Prostate gland (tissue), 2 donors: ENCODE measurements around the gene NTRK2. TPM values are rescaled to one million over a fixed set of nuclear protein-coding genes. Genes with fewer than 3 reads are reported as not detected.

Experiments
- DNase-seq: peaks from one replicate; pipeline ENCODE4 v3.0.0-alpha.2; 2019; ENCODE audit warnings: low spot score
- H3K27ac ChIP-seq, 2 donors: fragments of 200-600 bp; sonication (generic); 2 replicates each; pipeline ENCODE4 v1.5.1; 2017 to 2019
- H3K27me3 ChIP-seq: fragments of 200-600 bp; sonication (generic); replicated peaks from 2 replicates; pipeline ENCODE4 v1.5.1; 2019; ENCODE audit not compliant: insufficient read depth
- H3K36me3 ChIP-seq, 2 donors: fragments of 200-600 bp; sonication (generic); 1 replicate in 1 of 2; 2 replicates in 1 of 2; pipeline versions ENCODE4 v1.5.1 to v1.8.1; 2017 to 2019
- H3K4me1 ChIP-seq: fragments of 200-600 bp; sonication (generic); replicated peaks from 2 replicates; pipeline ENCODE4 v1.5.1; 2019
- H3K4me3 ChIP-seq, 2 donors: fragments of 200-600 bp; sonication (generic); 2 replicates each; pipeline ENCODE4 v1.5.1; 2017 to 2019
- H3K9me3 ChIP-seq: fragments of 200-600 bp; sonication (generic); 2 replicates; pipeline ENCODE4 v1.5.1; 2017
- POLR2A ChIP-seq: fragments of 450-650 bp; IDR thresholded peaks from one replicate; pipeline ENCODE4 v1.6.1; 2016; ENCODE audit warnings: antibody characterized with exemption, mild to moderate bottlenecking
- POLR2AphosphoS5 ChIP-seq: sonication (generic); formaldehyde crosslinking; IDR thresholded peaks from one replicate; pipeline ENCODE4 v1.6.1; 2017; ENCODE audit warnings: antibody characterized with exemption
- WGBS: methylation state at CpG from one replicate; pipeline ENCODE4 v1.1.5; 2018; 5-methylcytosine and 5-hydroxymethylcytosine counted together
- intact Hi-C: fragments of 100-400 bp; cut with DNase I; formaldehyde crosslinking; loops from one replicate; pipeline ENCODE4 v1.14.2; 2022
- total RNA-seq, 2 donors: library from RNA; depleted of rRNA; stranded (reverse); fragments of >200 nt; gene quantifications; one replicate each; pipeline ENCODE4 v1.1.0, GENCODE V29; 2016
- TF ChIP-seq, protein P1 (sequence below), 4 experiments: fragments of 200-600 bp in 2 of 4; fragments of 450-650 bp in 2 of 4; sonication (generic) in 2 of 4; IDR thresholded peaks; 1 replicate in 3 of 4; 2 replicates in 1 of 4; pipeline ENCODE4 v1.5.1; 2016 to 2019; ENCODE audit warnings: antibody characterized with exemption in 4 of 4, mild to moderate bottlenecking in 2 of 4, moderate library complexity in 2 of 4

NTRK2 gene
- total RNA-seq, 2 donors from 2014 or later, result 2.3 to 11.1 TPM

DNA sequence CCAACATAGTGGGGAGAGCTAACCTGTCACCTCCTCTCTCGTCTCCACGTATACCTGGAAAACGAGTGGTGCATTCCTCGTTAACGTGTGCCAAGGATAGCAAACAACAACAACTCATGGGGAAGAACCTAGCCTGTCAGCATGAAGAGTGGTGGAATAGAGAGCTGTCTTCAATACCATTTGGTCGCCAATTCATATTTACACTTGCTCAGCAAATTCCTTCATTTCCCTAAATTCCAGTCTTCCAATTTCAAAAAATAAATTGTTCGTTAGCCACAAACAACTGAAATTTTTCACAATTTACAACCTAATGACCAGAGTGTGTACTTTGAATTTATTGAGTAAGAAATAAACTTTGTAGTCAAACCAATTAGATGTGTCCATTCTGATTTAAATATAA, 344.8 kb downstream of the NTRK2 start:
- no peak for DNase-seq
- intact Hi-C loops, result no loop called here
- H3K36me3 ChIP-seq, result no peaks in the 10 kb centered on the region
- H3K4me3 ChIP-seq, result no peak overlapping the region
- no peak overlapping the region for H3K27ac ChIP-seq
- no peaks in the 10 kb centered on the region for H3K9me3 ChIP-seq
- H3K27me3 ChIP-seq, result no peaks in the 10 kb centered on the region
- no peaks in the 10 kb centered on the region for H3K4me1 ChIP-seq
- TF ChIP-seq, protein P1, sequence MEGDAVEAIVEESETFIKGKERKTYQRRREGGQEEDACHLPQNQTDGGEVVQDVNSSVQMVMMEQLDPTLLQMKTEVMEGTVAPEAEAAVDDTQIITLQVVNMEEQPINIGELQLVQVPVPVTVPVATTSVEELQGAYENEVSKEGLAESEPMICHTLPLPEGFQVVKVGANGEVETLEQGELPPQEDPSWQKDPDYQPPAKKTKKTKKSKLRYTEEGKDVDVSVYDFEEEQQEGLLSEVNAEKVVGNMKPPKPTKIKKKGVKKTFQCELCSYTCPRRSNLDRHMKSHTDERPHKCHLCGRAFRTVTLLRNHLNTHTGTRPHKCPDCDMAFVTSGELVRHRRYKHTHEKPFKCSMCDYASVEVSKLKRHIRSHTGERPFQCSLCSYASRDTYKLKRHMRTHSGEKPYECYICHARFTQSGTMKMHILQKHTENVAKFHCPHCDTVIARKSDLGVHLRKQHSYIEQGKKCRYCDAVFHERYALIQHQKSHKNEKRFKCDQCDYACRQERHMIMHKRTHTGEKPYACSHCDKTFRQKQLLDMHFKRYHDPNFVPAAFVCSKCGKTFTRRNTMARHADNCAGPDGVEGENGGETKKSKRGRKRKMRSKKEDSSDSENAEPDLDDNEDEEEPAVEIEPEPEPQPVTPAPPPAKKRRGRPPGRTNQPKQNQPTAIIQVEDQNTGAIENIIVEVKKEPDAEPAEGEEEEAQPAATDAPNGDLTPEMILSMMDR (IDR thresholded peaks at IDR 0.05), result no peak
- TF ChIP-seq POLR2AphosphoS5 (no peak), POLR2A (no peak)
- WGBS, result 93% methylated on average over 7 of the region's 7 CpGs

DNA sequence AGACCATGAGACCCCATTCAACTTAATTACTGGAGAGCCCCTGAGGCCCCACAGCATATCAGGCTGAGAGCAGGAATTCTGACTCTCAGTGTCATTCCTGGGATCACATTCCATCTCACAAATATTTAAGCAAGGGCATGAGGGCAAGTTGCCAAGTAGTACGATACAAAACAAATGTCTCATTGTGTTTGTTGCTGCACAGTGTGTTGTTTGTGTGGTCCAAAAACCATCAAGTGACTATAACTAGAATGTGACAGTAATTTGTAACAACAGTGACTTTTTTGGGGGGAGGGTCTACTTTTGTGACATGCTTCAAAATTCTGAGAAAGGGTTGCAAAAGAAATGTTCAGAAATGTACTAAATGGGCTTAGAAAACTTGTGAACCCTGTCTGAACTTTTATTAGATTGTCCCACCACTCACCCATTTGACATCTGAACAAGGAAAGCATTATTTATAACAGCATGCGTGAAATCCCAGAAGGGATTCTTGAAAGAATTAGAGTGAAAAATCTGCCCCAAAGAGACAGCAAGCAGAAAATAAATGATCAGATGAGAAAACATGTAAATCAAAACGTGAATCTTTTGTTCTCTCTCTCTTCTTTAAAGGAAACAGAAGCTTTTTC, 347.0 kb downstream of the NTRK2 start:
- TF ChIP-seq POLR2AphosphoS5 (no peak), POLR2A (no peak)
- TF ChIP-seq, protein P1 (IDR thresholded peaks at IDR 0.05), result no peak
- intact Hi-C loops, result no loop called here
- no peak for DNase-seq
- H3K4me3 ChIP-seq, result no peak overlapping the region
- no peaks in the 10 kb centered on the region for H3K9me3 ChIP-seq
- no peaks in the 10 kb centered on the region for H3K36me3 ChIP-seq
- no peaks in the 10 kb centered on the region for H3K27me3 ChIP-seq
- WGBS, result 34% methylated on average over 3 of the region's 3 CpGs
- H3K4me1 ChIP-seq, result no peaks in the 10 kb centered on the region
- no peak overlapping the region for H3K27ac ChIP-seq

DNA sequence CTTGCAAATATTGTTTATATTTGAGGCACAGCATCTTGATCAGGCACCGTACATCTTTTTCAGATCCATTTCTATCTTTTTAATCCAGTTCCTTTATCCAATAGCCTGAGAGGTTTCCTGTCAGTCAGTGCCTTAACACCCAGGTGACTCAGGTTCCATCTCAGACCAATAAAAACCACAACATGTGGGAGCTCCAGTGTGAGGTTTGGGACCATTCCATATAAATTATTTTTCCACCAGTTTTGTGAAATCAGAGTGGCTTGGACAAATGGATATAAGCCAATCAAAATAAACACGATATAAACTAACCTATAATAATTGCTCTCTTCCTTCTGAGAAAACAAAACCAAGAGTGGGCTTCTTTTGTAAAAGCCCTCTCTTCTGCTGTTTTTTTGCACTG, 351.3 kb downstream of the NTRK2 start:
- 62% methylated on average over 2 of the region's 2 CpGs for WGBS
- H3K4me1 ChIP-seq, result no peaks in the 10 kb centered on the region
- intact Hi-C loops, result no loop called here

DNA sequence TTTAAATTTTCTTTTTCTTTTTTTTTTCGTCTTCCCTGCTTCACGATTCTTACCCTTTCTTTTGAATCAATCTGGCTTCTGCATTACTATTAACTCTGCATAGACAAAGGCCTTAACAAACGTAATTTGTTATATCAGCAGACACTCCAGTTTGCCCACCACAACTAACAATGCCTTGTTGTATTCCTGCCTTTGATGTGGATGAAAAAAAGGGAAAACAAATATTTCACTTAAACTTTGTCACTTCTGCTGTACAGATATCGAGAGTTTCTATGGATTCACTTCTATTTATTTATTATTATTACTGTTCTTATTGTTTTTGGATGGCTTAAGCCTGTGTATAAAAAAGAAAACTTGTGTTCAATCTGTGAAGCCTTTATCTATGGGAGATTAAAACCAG, 352.2 kb downstream of the NTRK2 start:
- no peaks in the 10 kb centered on the region for H3K9me3 ChIP-seq

More for the DNA sequence above, 351.3 kb downstream of the NTRK2 start:
- H3K4me3 ChIP-seq, result no peak overlapping the region
- no peaks in the 10 kb centered on the region for H3K36me3 ChIP-seq
- TF ChIP-seq POLR2A (no peak), POLR2AphosphoS5 (no peak)
- TF ChIP-seq, protein P1 (IDR thresholded peaks at IDR 0.05), result no peak
- no peak for DNase-seq
- no peaks in the 10 kb centered on the region for H3K27me3 ChIP-seq
- no peaks in the 10 kb centered on the region for H3K9me3 ChIP-seq
- H3K27ac ChIP-seq, result no peak overlapping the region

DNA sequence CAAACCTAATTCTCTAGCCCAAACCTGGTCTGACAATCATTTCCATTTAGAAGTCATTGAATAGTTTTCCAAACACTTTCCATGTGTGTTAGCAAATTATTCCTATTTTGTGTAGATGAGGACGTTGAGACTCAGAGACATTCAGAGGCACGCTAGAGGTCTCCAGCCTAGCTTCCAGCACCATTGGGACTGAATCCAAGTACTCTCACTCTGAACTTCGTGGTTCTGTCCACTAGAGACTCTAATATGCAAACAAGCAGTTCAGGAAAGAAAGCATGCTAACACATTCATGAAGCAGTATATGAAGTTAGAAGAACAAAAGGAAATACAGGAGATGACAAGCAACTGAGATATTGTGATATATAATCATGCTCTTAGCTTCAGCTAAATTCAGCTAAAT, 354.8 kb downstream of the NTRK2 start:
- Histone ChIP-seq H3K27me3 (no peaks in the 10 kb centered on the region), H3K4me3 (no peak overlapping the region), H3K27ac (no peak overlapping the region), H3K9me3 (no peaks in the 10 kb centered on the region), H3K4me1 (no peaks in the 10 kb centered on the region), H3K36me3 (no peaks in the 10 kb centered on the region)
- TF ChIP-seq POLR2A (no peak), POLR2AphosphoS5 (no peak)
- TF ChIP-seq, protein P1 (IDR thresholded peaks at IDR 0.05), result no peak
- WGBS, result 48% methylated on average over 3 of the region's 3 CpGs
- DNase-seq, result no peak
- intact Hi-C loops, result no loop called here

More for the DNA sequence above, 352.2 kb downstream of the NTRK2 start:
- 62% methylated on average over 4 of the region's 4 CpGs for WGBS
- no peak overlapping the region for H3K27ac ChIP-seq
- intact Hi-C loops, result no loop called here
- no peaks in the 10 kb centered on the region for H3K4me1 ChIP-seq
- H3K4me3 ChIP-seq, result no peak overlapping the region
- no peaks in the 10 kb centered on the region for H3K36me3 ChIP-seq
- no peak for DNase-seq
- TF ChIP-seq, protein P1 (IDR thresholded peaks at IDR 0.05), result no peak
- TF ChIP-seq POLR2AphosphoS5 (no peak), POLR2A (no peak)
- no peaks in the 10 kb centered on the region for H3K27me3 ChIP-seq
